ENCODE data around the gene TMED6. TPM values are rescaled to one million over a fixed set of nuclear protein-coding genes. Genes with fewer than 3 reads are reported as not detected.

TMED6 gene
- total and polyA plus RNA-seq, 2 of the 8 experiments (the other 6 are each of a cell fraction or from before 2014, with no cell fraction given): not detected

DNA sequence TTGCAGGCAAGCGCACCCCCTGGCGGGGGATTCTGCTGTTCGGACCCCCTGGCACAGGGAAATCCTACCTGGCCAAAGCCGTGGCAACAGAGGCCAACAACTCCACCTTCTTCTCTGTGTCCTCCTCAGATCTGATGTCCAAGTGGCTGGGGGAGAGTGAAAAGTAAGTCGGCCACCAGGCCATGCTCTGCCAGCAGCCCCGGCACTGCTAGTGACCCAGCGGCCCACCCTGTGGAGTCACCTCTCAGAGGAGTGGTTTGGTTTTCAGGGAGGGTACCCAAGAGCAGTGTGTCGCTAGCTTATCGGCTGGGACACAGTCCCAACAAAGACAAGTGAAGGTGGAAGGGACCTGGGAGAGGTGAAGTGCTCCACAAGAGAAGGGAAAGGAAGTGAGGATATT is 32.2 kb downstream of the TMED6 start:
- no peak overlapping the region for H4K91ac ChIP-seq (replicated peaks; ENCODE audit: insufficient read length, low read length)
- no peak overlapping the region for H4K5ac ChIP-seq (ENCODE audit: insufficient read length, low read depth, low read length)
- no peaks in the 10 kb centered on the region for H3K4me1 ChIP-seq (replicated peaks in 1 of 4; ENCODE audit: control insufficient read depth in 3 of 4, insufficient read depth in 4 of 4, low read length in 3 of 4)
- POLR2A ChIA-PET (ENCODE audit: partially characterized antibody): interaction anchor here (0.6 to 24.8 kb wide), 4 partner anchors 17 to 94 kb away, joined by 3 to 497 read pairs (median 3); partner anchors contain the start of genes COG8, NIP7, PDF and TMED6
- no peak overlapping the region for H2BK12ac ChIP-seq (ENCODE audit: low read depth, low read length)
- CTCF ChIA-PET (ENCODE audit: partially characterized antibody): no interaction called here
- H3K9me3 ChIP-seq (ENCODE audit: insufficient read depth in 2 of 2, low read depth in 1 of 2, low read length in 1 of 2): no peaks in the 10 kb centered on the region
- peaks cover 0 to 16% of the 10 kb centered on the region in 2 experiments; a peak in 1 of 4 replicates for H3K79me2 ChIP-seq (ENCODE audit: control insufficient read depth in 1 of 2, insufficient read depth in 2 of 2, low read length in 2 of 2)
- H3K27me3 ChIP-seq (replicated peaks in 1 of 4; ENCODE audit: control insufficient read depth in 3 of 4, extremely low read depth in 1 of 4, insufficient read depth in 3 of 4, low read length in 3 of 4): no peaks in the 10 kb centered on the region
- H2AK5ac ChIP-seq (ENCODE audit: low read depth, low read length): no peak overlapping the region
- H3K18ac ChIP-seq (ENCODE audit: extremely low read depth, low read length): no peak overlapping the region
- no peak overlapping the region for H2BK120ac ChIP-seq (replicated peaks; ENCODE audit: low read depth, low read length)
- no peak overlapping the region for H3K56ac ChIP-seq (replicated peaks; ENCODE audit: insufficient read length, low read depth, low read length)
- H2BK20ac ChIP-seq (ENCODE audit: low read length): no peak overlapping the region
- no peak overlapping the region for H3K27ac ChIP-seq (ENCODE audit: low read depth, low read length)
- TF ChIP-seq, protein P1, sequence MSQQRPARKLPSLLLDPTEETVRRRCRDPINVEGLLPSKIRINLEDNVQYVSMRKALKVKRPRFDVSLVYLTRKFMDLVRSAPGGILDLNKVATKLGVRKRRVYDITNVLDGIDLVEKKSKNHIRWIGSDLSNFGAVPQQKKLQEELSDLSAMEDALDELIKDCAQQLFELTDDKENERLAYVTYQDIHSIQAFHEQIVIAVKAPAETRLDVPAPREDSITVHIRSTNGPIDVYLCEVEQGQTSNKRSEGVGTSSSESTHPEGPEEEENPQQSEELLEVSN (IDR thresholded peaks at IDR 0.05): no peak
- no peak overlapping the region for H2BK5ac ChIP-seq (ENCODE audit: low read depth, low read length)
- H3K4me2 ChIP-seq (ENCODE audit: insufficient read depth in 1 of 2, low read depth in 2 of 2, low read length in 2 of 2): no peak overlapping the region
- H4K20me1 ChIP-seq (replicated peaks in 1 of 2; ENCODE audit: control insufficient read depth in 1 of 2, insufficient read depth in 2 of 2, low read length in 2 of 2): peaks cover 5 to 28% of the 10 kb centered on the region in 2 experiments
- H3K36me3 ChIP-seq (ENCODE audit: control insufficient read depth in 2 of 4, insufficient read depth in 4 of 4, low read length in 3 of 4): peaks cover 26 to 68% (median 50%) of the 10 kb centered on the region in 4 experiments
- H3K4me3 ChIP-seq (ENCODE audit: extremely low read depth in 1 of 4, insufficient read depth in 2 of 4, low read depth in 3 of 4, low read length in 4 of 4): no peak overlapping the region
- no peak overlapping the region; the same call in 1 of the 2 replicates for H4K8ac ChIP-seq (ENCODE audit: extremely low read depth, insufficient read depth, low read length)
- H3K23me2 ChIP-seq (ENCODE audit: low read depth, low read length): no peaks in the 10 kb centered on the region; the same call in 1 of the 2 replicates
- H2AFZ ChIP-seq (ENCODE audit: low read length): no peak overlapping the region
- H3K79me1 ChIP-seq (ENCODE audit: low read depth, low read length): peaks cover 4% of the 10 kb centered on the region
- DNase-seq (ENCODE audit: low read depth in 1 of 2, low spot score in 2 of 2): no peak
- no peak overlapping the region for H3K9ac ChIP-seq (replicated peaks in 1 of 4; ENCODE audit: extremely low read depth in 1 of 4, low read depth in 3 of 4, low read length in 3 of 4)
- no peak for FAIRE-seq
- H3K4ac ChIP-seq (replicated peaks; ENCODE audit: insufficient read length, low read depth, low read length): no peak overlapping the region
- 94% methylated on average over 9 of the region's 9 CpGs; no CpG with 5 or more reads in 1 of the 2 experiments for WGBS, 2 experiments (ENCODE audit: extremely low coverage in 1 of 2, insufficient coverage in 1 of 2, insufficient read length in 1 of 2, insufficient replicate concordance in 2 of 2, low coverage in 1 of 2, low lambda C conversion rate in 2 of 2, missing lambda C conversion rate in 1 of 2)
- H3K23ac ChIP-seq (ENCODE audit: insufficient read length): no peak overlapping the region
- no peak overlapping the region for H2BK15ac ChIP-seq (ENCODE audit: low read length)
- no peak overlapping the region for H3K14ac ChIP-seq (ENCODE audit: insufficient read length)
